GM21360 (cell line): ENCODE data around the gene LSM2.
"Not testable (repeated sequence)": the region's sequence is repeated elsewhere in the genome, so short reads cannot be mapped to it uniquely, and the experiment has no call there.

Experiments
- ATAC-seq: cut with Tn5 transposase; IDR thresholded peaks from one replicate; pipeline ENCODE4 v1.9.1; 2021; ENCODE audit warnings: mild to moderate bottlenecking, moderate library complexity; ENCODE audit not compliant: unreplicated experiment

LSM2 gene

GRCh38 chr6:31799781-31800180 lies 7.0 kb downstream of the LSM2 start:
- no peak for ATAC-seq

GRCh38 chr6:31797588-31797987 lies 9.2 kb downstream of the LSM2 start:
- ATAC-seq: no peak

GRCh38 chr6:31796993-31797385 lies 9.8 kb downstream of the LSM2 start:
- no peak for ATAC-seq

- ATAC-seq: peak; percentile 67
Measured at GRCh38 chr6:31795616-31796298, 11.0 kb downstream of the LSM2 start, which contains the start of gene VARS1. TSS of gene VARS1 (minus strand) at chr6:31795752. CDS start at chr6:31795217, 535 bp downstream.

GRCh38 chr6:31794866-31795615 lies 11.7 kb downstream of the LSM2 start:
- ATAC-seq: peak; percentile 18

- no peak for ATAC-seq
Measured at GRCh38 chr6:31794294-31794865, 12.4 kb downstream of the LSM2 start.

- not testable (repeated sequence) for ATAC-seq
Measured at GRCh38 chr6:31793927-31794245, 12.9 kb downstream of the LSM2 start.

GRCh38 chr6:31792761-31793171 lies 14.0 kb downstream of the LSM2 start:
- no peak for ATAC-seq

- no peak for ATAC-seq
Measured at GRCh38 chr6:31792090-31792374, 14.7 kb downstream of the LSM2 start.

GRCh38 chr6:31791324-31792089 lies 15.3 kb downstream of the LSM2 start:
- ATAC-seq: no peak

GRCh38 chr6:31785475-31785874 lies 21.3 kb downstream of the LSM2 start:
- ATAC-seq: no peak

GRCh38 chr6:31784098-31784925 lies 22.5 kb downstream of the LSM2 start:
- no peak for ATAC-seq

- ATAC-seq: no peak
Measured at GRCh38 chr6:31782126-31782855, 24.5 kb downstream of the LSM2 start.

- no peak for ATAC-seq
Measured at GRCh38 chr6:31781244-31782125, 25.3 kb downstream of the LSM2 start.

GRCh38 chr6:31780507-31781243 lies 26.1 kb downstream of the LSM2 start:
- no peak for ATAC-seq

GRCh38 chr6:31779908-31780307 lies 26.9 kb downstream of the LSM2 start:
- no peak for ATAC-seq

- no peak for ATAC-seq
Measured at GRCh38 chr6:31778999-31779885, 27.5 kb downstream of the LSM2 start.
